Immature natural killer cell (primary cell): ENCODE data around the gene CLIC5. TPM values are rescaled to one million over a fixed set of nuclear protein-coding genes. Genes with fewer than 3 reads are reported as not detected.

Experiments used
- DNase-seq, 3 donors: peaks; one replicate each; pipeline ENCODE4 v3.0.0; 2022; ENCODE audit warnings: mixed read lengths in 1 of 3
- H3K27ac Mint-ChIP-seq, 6 donors: one replicate each; pipeline ENCODE4 v1.8.0; 2020; ENCODE audit warnings: mixed read lengths in 6 of 6, mild to moderate bottlenecking in 5 of 6, inconsistent platforms in 4 of 6, moderate library complexity in 3 of 6
- H3K27me3 Mint-ChIP-seq, 3 donors: one replicate each; pipeline ENCODE4 v1.8.0; 2020 to 2021; ENCODE audit warnings: low read depth in 3 of 3, mild to moderate bottlenecking in 3 of 3, mixed read lengths in 3 of 3, moderate library complexity in 3 of 3, inconsistent platforms in 1 of 3
- H3K36me3 Mint-ChIP-seq, 3 donors: one replicate each; pipeline ENCODE4 v1.8.0; 2020; ENCODE audit warnings: mixed read lengths in 3 of 3, inconsistent platforms in 2 of 3, mild to moderate bottlenecking in 2 of 3
- H3K4me1 Mint-ChIP-seq, 2 donors: one replicate each; pipeline ENCODE4 v1.8.0; 2020; ENCODE audit warnings: inconsistent platforms in 2 of 2, mild to moderate bottlenecking in 2 of 2, mixed read lengths in 2 of 2, moderate library complexity in 1 of 2
- H3K4me3 Mint-ChIP-seq, 5 donors: one replicate each; pipeline ENCODE4 v1.8.0; 2020; ENCODE audit warnings: mild to moderate bottlenecking in 5 of 5, mixed read lengths in 5 of 5, inconsistent platforms in 3 of 5, moderate library complexity in 3 of 5
- H3K9me3 Mint-ChIP-seq, 6 donors: one replicate each; pipeline ENCODE4 v1.8.0; 2020; ENCODE audit warnings: mild to moderate bottlenecking in 6 of 6, mixed read lengths in 6 of 6, inconsistent platforms in 4 of 6, moderate library complexity in 3 of 6
- polyA plus RNA-seq, 3 donors: library from polyadenylated mRNA; unstranded; fragments of 300-500 nt; fragmentation: Illumina TruSeq; gene quantifications; one replicate each; pipeline ENCODE4 v1.2.3, GENCODE V29; 2021

The CLIC5 gene
- polyA plus RNA-seq, 3 donors from 2014 or later = 0.44 TPM; not detected in 2

DNA sequence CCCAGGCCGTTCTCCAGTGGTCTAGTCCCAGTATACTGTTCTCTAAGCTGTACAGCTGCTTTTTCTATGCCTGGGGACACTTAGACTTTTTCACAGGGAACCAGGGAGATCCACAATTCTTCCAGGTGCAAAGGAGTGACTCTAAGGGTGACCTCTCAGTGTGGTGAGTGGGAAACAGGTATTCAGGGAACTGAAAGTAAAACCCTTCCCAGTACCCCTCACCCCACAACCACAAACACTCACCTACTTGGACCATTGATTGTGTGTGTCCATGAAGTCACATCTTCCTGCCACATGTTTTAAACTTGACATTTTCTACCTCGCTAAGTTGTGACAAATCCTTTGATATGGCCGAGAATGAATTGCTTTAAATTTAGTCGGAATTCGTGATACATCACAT is 183.6 kb downstream of the CLIC5 start:
- H3K4me3 Mint-ChIP-seq = no peak overlapping the region
- H3K9me3 Mint-ChIP-seq = no peaks in the 10 kb centered on the region
- H3K4me1 Mint-ChIP-seq = peaks cover 17 to 20% of the 10 kb centered on the region in 2 donors
- no peak for DNase-seq
- no peak overlapping the region for H3K27ac Mint-ChIP-seq
- H3K36me3 Mint-ChIP-seq = no peaks in the 10 kb centered on the region
- H3K27me3 Mint-ChIP-seq = peaks cover 2 to 7% (median 3%) of the 10 kb centered on the region in 3 donors

Other genes with a start within 250 kb of the CLIC5 start
- 10 to 100 TPM; 18.2 to 27.0 (median 26.0) TPM for gene ENPP4, start 114.1 kb upstream of the CLIC5 start, polyA plus RNA-seq
- 10 to 100 TPM; 14.4 to 48.6 (median 36.1) TPM for gene ENPP5, start 155.1 kb upstream of the CLIC5 start, polyA plus RNA-seq